ENCODE data around the gene KLK4.

Gene KLK4

GRCh38 chr19:50928831-50929230 is 17.6 kb upstream of the KLK4 start:
- no peak overlapping the region for H2AFZ ChIP-seq (ENCODE audit: low read length)
- no peaks in the 10 kb centered on the region for H4K20me1 ChIP-seq (ENCODE audit: insufficient read depth, low read length)
- no peak overlapping the region for H3K9ac ChIP-seq (ENCODE audit: low read length)
- peaks cover 81% of the 10 kb centered on the region for H3K27me3 ChIP-seq (replicated peaks; ENCODE audit: insufficient read depth, low read length)
- TF ChIP-seq CTCF (IDR thresholded peaks at IDR 0.05; ENCODE audit: low read length) = no peak
- TF ChIP-seq EZH2 (optimal IDR thresholded peaks at IDR 0.05; ENCODE audit: low read depth, low read length) = no peak
- no peak for TF ChIP-seq EZH2phosphoT487 (IDR thresholded peaks at IDR 0.05; ENCODE audit: low read length)
- H3K4me2 ChIP-seq (ENCODE audit: low read depth, low read length) = no peak overlapping the region
- DNase-seq = no peak
- no peaks in the 10 kb centered on the region for H3K9me2 ChIP-seq (replicated peaks; ENCODE audit: insufficient read depth, low read length)
- H3K9me3 ChIP-seq (replicated peaks; ENCODE audit: insufficient read depth, low read length) = no peaks in the 10 kb centered on the region
- no peaks in the 10 kb centered on the region for H3K36me3 ChIP-seq (replicated peaks; ENCODE audit: insufficient read depth, low read length)
- no peaks in the 10 kb centered on the region for H3K79me2 ChIP-seq (ENCODE audit: low read length)
- no peak overlapping the region for H3K4me3 ChIP-seq (ENCODE audit: low read length)
- no peaks in the 10 kb centered on the region for H3F3A ChIP-seq (ENCODE audit: insufficient read depth, low read length)
- no peak overlapping the region for H3K27ac ChIP-seq (ENCODE audit: low read length)
- H3K4me1 ChIP-seq (ENCODE audit: low read length) = no peaks in the 10 kb centered on the region

GRCh38 chr19:50926144-50926543 is 14.9 kb upstream of the KLK4 start:
- TF ChIP-seq CTCF (IDR thresholded peaks at IDR 0.05; ENCODE audit: low read length) (no peak), EZH2phosphoT487 (IDR thresholded peaks at IDR 0.05; ENCODE audit: low read length) (no peak), EZH2 (optimal IDR thresholded peaks at IDR 0.05; ENCODE audit: low read depth, low read length) (no peak)
- no peak overlapping the region for H2AFZ ChIP-seq (ENCODE audit: low read length)
- no peaks in the 10 kb centered on the region for H3K9me2 ChIP-seq (replicated peaks; ENCODE audit: insufficient read depth, low read length)
- H3K4me3 ChIP-seq (ENCODE audit: low read length) = no peak overlapping the region
- H3K4me1 ChIP-seq (ENCODE audit: low read length) = no peaks in the 10 kb centered on the region
- no peak for DNase-seq
- H4K20me1 ChIP-seq (ENCODE audit: insufficient read depth, low read length) = no peaks in the 10 kb centered on the region
- peaks cover 73% of the 10 kb centered on the region for H3K27me3 ChIP-seq (replicated peaks; ENCODE audit: insufficient read depth, low read length)
- H3K27ac ChIP-seq (ENCODE audit: low read length) = no peak overlapping the region
- no peaks in the 10 kb centered on the region for H3K9me3 ChIP-seq (replicated peaks; ENCODE audit: insufficient read depth, low read length)
- H3F3A ChIP-seq (ENCODE audit: insufficient read depth, low read length) = no peaks in the 10 kb centered on the region
- no peak overlapping the region for H3K9ac ChIP-seq (ENCODE audit: low read length)
- no peaks in the 10 kb centered on the region for H3K79me2 ChIP-seq (ENCODE audit: low read length)
- no peaks in the 10 kb centered on the region for H3K36me3 ChIP-seq (replicated peaks; ENCODE audit: insufficient read depth, low read length)
- no peak overlapping the region for H3K4me2 ChIP-seq (ENCODE audit: low read depth, low read length)

- Histone ChIP-seq H4K20me1 (ENCODE audit: insufficient read depth, low read length) (no peaks in the 10 kb centered on the region), H3K4me3 (ENCODE audit: low read length) (no peak overlapping the region)
- TF ChIP-seq CTCF (IDR thresholded peaks at IDR 0.05; ENCODE audit: low read length) (no peak), EZH2 (optimal IDR thresholded peaks at IDR 0.05; ENCODE audit: low read depth, low read length) (no peak), EZH2phosphoT487 (IDR thresholded peaks at IDR 0.05; ENCODE audit: low read length) (no peak)
These were observed 14.5 kb upstream of the KLK4 start for GRCh38 chr19:50925734-50926133.

More at GRCh38 chr19:50925734-50926133, 14.5 kb upstream of the KLK4 start:
- Histone ChIP-seq H3K9ac (ENCODE audit: low read length) (no peak overlapping the region), H3F3A (ENCODE audit: insufficient read depth, low read length) (no peaks in the 10 kb centered on the region), H3K79me2 (ENCODE audit: low read length) (no peaks in the 10 kb centered on the region), H3K9me2 (replicated peaks; ENCODE audit: insufficient read depth, low read length) (no peaks in the 10 kb centered on the region), H2AFZ (ENCODE audit: low read length) (no peak overlapping the region), H3K9me3 (replicated peaks; ENCODE audit: insufficient read depth, low read length) (no peaks in the 10 kb centered on the region), H3K27me3 (replicated peaks; ENCODE audit: insufficient read depth, low read length) (peaks cover 73% of the 10 kb centered on the region), H3K27ac (ENCODE audit: low read length) (no peak overlapping the region), H3K4me2 (ENCODE audit: low read depth, low read length) (no peak overlapping the region), H3K4me1 (ENCODE audit: low read length) (no peaks in the 10 kb centered on the region), H3K36me3 (replicated peaks; ENCODE audit: insufficient read depth, low read length) (no peaks in the 10 kb centered on the region)
- no peak for DNase-seq

All from MM.1S (cell line).